ENCODE data around the gene EDEM1.

Gene EDEM1

GRCh38 chr3:5201536-5201935 is 14.0 kb downstream of the EDEM1 start:
- no peak for DNase-seq

GRCh38 chr3:5202222-5202621 is 14.7 kb downstream of the EDEM1 start:
- no peak for DNase-seq

GRCh38 chr3:5205165-5205941 is 17.8 kb downstream of the EDEM1 start:
- no peak for DNase-seq

GRCh38 chr3:5210926-5211325 is 23.4 kb downstream of the EDEM1 start:
- DNase-seq: no peak

- no peak for DNase-seq
Observed at GRCh38 chr3:5212628-5213573, 25.4 kb downstream of the EDEM1 start.

GRCh38 chr3:5213574-5213966 is 26.1 kb downstream of the EDEM1 start:
- no peak for DNase-seq

- DNase-seq: no peak
Observed at GRCh38 chr3:5214352-5214751, 26.8 kb downstream of the EDEM1 start.

GRCh38 chr3:5217824-5218595 is 30.5 kb downstream of the EDEM1 start:
- no peak for DNase-seq

- DNase-seq: no peak
Observed at GRCh38 chr3:5218815-5219214, 31.3 kb downstream of the EDEM1 start.

GRCh38 chr3:5219216-5219615 is 31.7 kb downstream of the EDEM1 start:
- no peak for DNase-seq

- no peak for DNase-seq
Observed at GRCh38 chr3:5220193-5220592, 32.7 kb downstream of the EDEM1 start.

- DNase-seq: no peak
Observed at GRCh38 chr3:5220667-5221431, 33.3 kb downstream of the EDEM1 start.

GRCh38 chr3:5221701-5222100 is 34.2 kb downstream of the EDEM1 start:
- no peak for DNase-seq

GRCh38 chr3:5222283-5223005 is 34.9 kb downstream of the EDEM1 start:
- DNase-seq: no peak

- DNase-seq: no peak
Observed at GRCh38 chr3:5226783-5227182, 39.3 kb downstream of the EDEM1 start.

- DNase-seq: no peak
Observed at GRCh38 chr3:5227812-5228211, 40.3 kb downstream of the EDEM1 start.

GRCh38 chr3:5229414-5229813 is 41.9 kb downstream of the EDEM1 start:
- DNase-seq: no peak

- DNase-seq: peak; percentile 24
Observed at GRCh38 chr3:5231074-5231473, 43.6 kb downstream of the EDEM1 start.

GRCh38 chr3:5231487-5231886 is 44.0 kb downstream of the EDEM1 start:
- no peak for DNase-seq

GRCh38 chr3:5232570-5232969 is 45.1 kb downstream of the EDEM1 start:
- DNase-seq: no peak

- DNase-seq: no peak
Observed at GRCh38 chr3:5233026-5233425, 45.5 kb downstream of the EDEM1 start.

GRCh38 chr3:5235655-5236054 is 48.1 kb downstream of the EDEM1 start:
- DNase-seq: no peak

All from NCI-H1092 (cell line).